ENCODE results near the gene MPST.
A peak's percentile ranks its signal among the peaks of the same experiment; 100 is the strongest.

DNA sequence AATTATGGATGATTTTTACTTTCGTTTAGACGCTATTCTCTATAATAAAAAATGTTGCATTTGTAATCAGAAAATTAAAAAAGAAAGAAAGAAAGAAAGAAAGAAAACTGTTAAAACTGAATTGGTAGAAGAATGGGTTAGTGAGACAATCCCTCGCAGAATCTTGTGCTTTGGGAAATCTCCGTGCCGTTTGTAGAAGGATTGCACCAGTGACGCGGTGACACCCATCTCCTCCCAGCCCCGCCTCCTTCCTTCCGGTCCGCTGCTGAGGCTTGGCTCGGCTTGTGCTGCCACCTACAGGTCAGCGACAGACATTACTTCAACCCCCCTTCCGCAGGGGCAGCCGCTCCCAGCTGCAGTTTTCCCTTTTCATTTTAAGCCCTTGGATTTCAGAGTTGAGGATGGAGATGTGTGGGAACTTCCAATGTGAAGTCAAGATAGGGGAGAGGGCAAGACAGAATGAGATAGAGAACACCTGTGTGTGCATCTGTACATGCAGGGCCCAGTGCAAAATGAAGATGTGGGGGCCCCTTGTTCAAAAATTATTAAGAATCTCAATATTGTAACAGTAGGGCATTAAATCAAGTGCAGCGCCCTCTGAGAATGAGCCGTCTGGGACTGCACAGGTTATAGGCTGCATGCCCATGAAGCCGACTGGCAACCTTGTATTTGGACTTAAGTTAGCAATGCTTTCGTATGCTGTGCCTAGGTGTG is 41.4 kb upstream of the MPST start:
- no peak for TF ChIP-seq POLR2A (IDR thresholded peaks at IDR 0.05)
- TF ChIP-seq, protein P1, sequence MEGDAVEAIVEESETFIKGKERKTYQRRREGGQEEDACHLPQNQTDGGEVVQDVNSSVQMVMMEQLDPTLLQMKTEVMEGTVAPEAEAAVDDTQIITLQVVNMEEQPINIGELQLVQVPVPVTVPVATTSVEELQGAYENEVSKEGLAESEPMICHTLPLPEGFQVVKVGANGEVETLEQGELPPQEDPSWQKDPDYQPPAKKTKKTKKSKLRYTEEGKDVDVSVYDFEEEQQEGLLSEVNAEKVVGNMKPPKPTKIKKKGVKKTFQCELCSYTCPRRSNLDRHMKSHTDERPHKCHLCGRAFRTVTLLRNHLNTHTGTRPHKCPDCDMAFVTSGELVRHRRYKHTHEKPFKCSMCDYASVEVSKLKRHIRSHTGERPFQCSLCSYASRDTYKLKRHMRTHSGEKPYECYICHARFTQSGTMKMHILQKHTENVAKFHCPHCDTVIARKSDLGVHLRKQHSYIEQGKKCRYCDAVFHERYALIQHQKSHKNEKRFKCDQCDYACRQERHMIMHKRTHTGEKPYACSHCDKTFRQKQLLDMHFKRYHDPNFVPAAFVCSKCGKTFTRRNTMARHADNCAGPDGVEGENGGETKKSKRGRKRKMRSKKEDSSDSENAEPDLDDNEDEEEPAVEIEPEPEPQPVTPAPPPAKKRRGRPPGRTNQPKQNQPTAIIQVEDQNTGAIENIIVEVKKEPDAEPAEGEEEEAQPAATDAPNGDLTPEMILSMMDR (IDR thresholded peaks at IDR 0.05), result peak; percentile 89 to 98 (median 95)
